T-helper 2 cell treated with Interferon-gamma antibody and Interleukin-4, amounts not matched to agents 5 μg/mL and 100 μg/mL, for 36 hours (primary cell): ENCODE measurements around the gene LARP4.
"Not testable (repeated sequence)": the region's sequence is repeated elsewhere in the genome, so short reads cannot be mapped to it uniquely, and the experiment has no call there.

ENCODE experiments used
- DNase-seq: peaks from one replicate; pipeline ENCODE4 v3.0.0; 2021; ENCODE audit warnings: low spot score
- H3K27ac Mint-ChIP-seq: one replicate; pipeline ENCODE4 v1.8.0; 2021; ENCODE audit warnings: mild to moderate bottlenecking, mixed read lengths
- H3K27me3 Mint-ChIP-seq: one replicate; pipeline ENCODE4 v1.8.0; 2021; ENCODE audit warnings: low read depth, mixed read lengths
- H3K36me3 Mint-ChIP-seq: one replicate; pipeline ENCODE4 v1.8.0; 2021; ENCODE audit warnings: low read depth, mixed read lengths
- H3K4me1 Mint-ChIP-seq: one replicate; pipeline ENCODE4 v1.8.0; 2021; ENCODE audit warnings: low read depth, mixed read lengths
- H3K4me3 Mint-ChIP-seq: one replicate; pipeline ENCODE4 v1.8.0; 2022; ENCODE audit warnings: mild to moderate bottlenecking, moderate library complexity, mixed read lengths
- H3K9me3 Mint-ChIP-seq: one replicate; pipeline ENCODE4 v1.8.0; 2021; ENCODE audit warnings: mixed read lengths

Gene LARP4

DNA sequence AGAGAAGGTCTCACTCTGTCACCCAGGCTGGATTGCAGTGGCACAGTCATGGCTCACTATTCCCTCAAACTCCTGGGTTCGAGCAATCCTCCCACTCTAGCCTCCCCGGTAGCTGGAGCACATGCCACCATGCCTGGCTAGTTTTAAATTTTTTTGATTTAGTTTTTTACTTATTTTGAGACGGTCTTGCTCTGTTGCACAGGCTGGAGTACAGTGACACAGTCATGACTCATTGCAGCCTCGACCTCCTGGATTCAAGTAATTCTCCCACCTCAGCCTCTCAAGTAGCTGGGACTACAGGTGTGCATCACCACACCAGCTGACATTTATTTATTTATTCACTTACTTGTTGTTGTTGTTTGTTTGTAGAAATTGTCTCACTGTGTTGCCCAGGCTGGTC, 81.9 kb downstream of the LARP4 start:
- DNase-seq = no peak

GRCh38 chr12:50483488-50483887, 82.8 kb downstream of the LARP4 start:
- no peak overlapping the region for H3K4me3 Mint-ChIP-seq

More for the DNA sequence above, 81.9 kb downstream of the LARP4 start:
- Mint-ChIP-seq H3K4me1 (no peaks in the 10 kb centered on the region), H3K27ac (no peak overlapping the region), H3K4me3 (no peak overlapping the region), H3K36me3 (peaks cover 3% of the 10 kb centered on the region), H3K27me3 (no peaks in the 10 kb centered on the region), H3K9me3 (no peaks in the 10 kb centered on the region)

DNA sequence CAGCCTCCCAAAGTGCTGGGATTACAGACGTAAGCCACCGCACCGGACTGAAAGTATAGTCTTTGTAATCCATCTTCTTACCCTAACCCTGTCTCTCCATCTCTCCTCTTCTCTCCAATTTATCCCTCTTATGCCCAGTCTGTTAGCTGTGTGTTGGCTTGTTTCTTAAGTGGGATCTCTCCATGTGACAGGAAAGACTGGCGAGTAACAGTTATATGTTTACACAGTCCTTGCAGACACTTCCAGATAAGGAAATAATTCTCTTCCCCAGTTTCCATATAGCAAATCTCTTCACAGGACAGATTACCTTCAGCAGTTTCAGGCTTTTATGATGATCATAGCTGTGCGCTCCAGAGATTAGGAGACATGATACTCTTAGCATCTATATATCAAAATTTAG, 88.1 kb downstream of the LARP4 start:
- no peaks in the 10 kb centered on the region for H3K27me3 Mint-ChIP-seq
- H3K36me3 Mint-ChIP-seq = peaks cover 5% of the 10 kb centered on the region
- H3K9me3 Mint-ChIP-seq = peaks cover 22% of the 10 kb centered on the region

More at GRCh38 chr12:50483488-50483887, 82.8 kb downstream of the LARP4 start:
- DNase-seq = no peak
- no peaks in the 10 kb centered on the region for H3K27me3 Mint-ChIP-seq
- peaks cover 1% of the 10 kb centered on the region for H3K36me3 Mint-ChIP-seq
- H3K9me3 Mint-ChIP-seq = no peaks in the 10 kb centered on the region
- H3K27ac Mint-ChIP-seq = no peak overlapping the region
- no peaks in the 10 kb centered on the region for H3K4me1 Mint-ChIP-seq

DNA sequence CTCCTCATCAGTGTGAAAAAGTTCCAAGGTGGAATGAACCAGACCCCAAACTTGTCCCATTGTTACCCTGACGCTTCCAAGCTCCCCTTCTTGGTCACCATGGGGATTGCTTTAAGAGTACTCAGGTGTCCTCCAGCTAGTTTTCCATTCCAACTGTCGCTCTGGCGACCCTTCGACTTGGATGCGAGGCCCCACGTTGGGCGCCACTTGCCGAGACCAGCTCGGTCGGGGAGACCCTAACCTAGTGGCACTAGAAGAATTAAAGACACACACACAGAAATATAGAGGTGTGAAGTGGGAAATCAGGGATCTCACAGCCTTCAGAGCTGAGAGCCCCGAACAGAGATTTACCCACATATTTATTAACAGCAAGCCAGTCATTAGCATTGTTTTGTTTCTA, 97.4 kb downstream of the LARP4 start:
- H3K4me3 Mint-ChIP-seq, H3K27me3 Mint-ChIP-seq, DNase-seq, H3K4me1 Mint-ChIP-seq, H3K27ac Mint-ChIP-seq: not testable (repeated sequence)
- peaks cover 17% of the 10 kb centered on the region for H3K36me3 Mint-ChIP-seq
- H3K9me3 Mint-ChIP-seq = peaks cover 60% of the 10 kb centered on the region

More for the DNA sequence above, 88.1 kb downstream of the LARP4 start:
- no peak overlapping the region for H3K27ac Mint-ChIP-seq
- H3K4me3 Mint-ChIP-seq = no peak overlapping the region
- H3K4me1 Mint-ChIP-seq = no peaks in the 10 kb centered on the region
- DNase-seq = no peak

DNA sequence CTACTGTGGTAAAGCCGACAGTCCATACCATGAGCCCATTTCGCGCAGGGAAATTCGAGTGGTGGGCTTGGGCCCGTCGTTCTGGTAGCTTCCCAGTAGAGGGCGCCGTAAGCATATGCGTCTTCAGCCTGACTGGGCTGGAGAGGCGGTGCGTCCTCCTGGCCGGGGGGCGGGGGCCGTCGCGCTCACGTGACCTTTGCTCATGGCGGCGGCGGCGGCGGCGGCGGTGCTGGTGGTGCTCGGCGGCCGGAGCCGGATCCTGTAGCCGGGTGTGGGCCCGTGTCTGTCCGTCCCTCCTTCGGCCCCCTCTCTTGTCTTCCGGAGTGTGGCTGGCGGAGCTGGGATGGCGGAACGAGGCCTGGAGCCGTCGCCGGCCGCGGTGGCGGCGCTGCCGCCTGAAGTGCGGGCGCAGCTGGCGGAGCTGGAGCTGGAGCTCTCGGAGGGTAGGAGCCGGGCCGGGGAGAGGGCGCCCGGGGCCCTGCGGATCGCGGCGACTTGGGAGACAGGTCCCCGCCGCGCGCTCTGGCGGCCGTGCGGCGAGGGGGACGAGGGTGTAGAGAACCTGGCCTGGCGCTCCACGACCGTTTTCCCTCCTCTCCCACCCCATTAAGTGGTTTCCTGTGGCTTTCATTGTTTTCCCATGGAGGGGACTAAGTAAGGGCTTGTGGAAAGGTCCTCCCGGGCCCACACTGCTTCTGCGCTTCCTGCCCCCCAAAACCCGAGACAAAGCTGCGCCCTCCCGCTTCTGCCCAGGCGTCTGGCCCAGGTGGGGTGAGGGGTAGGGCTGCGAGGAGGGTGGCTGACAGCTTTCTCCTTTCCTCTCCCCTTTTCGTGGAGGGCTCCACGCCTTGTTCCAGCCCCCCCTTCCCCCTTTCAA, 104.4 kb downstream of the LARP4 start, which contains the start of gene DIP2B:
TSS of gene DIP2B (plus strand) at position 188 of the 877 bp plus-strand sequence. CDS start at position 344, 156 bp downstream.
- peak; percentile 94 for DNase-seq
- H3K27me3 Mint-ChIP-seq = no peaks in the 10 kb centered on the region
- peaks cover 6% of the 10 kb centered on the region for H3K9me3 Mint-ChIP-seq
- H3K36me3 Mint-ChIP-seq = peaks cover 11% of the 10 kb centered on the region
- H3K4me3 Mint-ChIP-seq = peak within 1 kb of the TSS; percentile 91
- peaks cover 45% of the 10 kb centered on the region for H3K4me1 Mint-ChIP-seq
- peak within 1 kb of the TSS; percentile 86 for H3K27ac Mint-ChIP-seq

GRCh38 chr12:50505675-50506530, 105.2 kb downstream of the LARP4 start:
- no peaks in the 10 kb centered on the region for H3K27me3 Mint-ChIP-seq
- peak overlapping the region; percentile 86 for H3K27ac Mint-ChIP-seq
- peak overlapping the region; percentile 91 for H3K4me3 Mint-ChIP-seq
- H3K9me3 Mint-ChIP-seq = peaks cover 1% of the 10 kb centered on the region
- peaks cover 11% of the 10 kb centered on the region for H3K36me3 Mint-ChIP-seq
- no peak for DNase-seq
- H3K4me1 Mint-ChIP-seq = peaks cover 45% of the 10 kb centered on the region

DNA sequence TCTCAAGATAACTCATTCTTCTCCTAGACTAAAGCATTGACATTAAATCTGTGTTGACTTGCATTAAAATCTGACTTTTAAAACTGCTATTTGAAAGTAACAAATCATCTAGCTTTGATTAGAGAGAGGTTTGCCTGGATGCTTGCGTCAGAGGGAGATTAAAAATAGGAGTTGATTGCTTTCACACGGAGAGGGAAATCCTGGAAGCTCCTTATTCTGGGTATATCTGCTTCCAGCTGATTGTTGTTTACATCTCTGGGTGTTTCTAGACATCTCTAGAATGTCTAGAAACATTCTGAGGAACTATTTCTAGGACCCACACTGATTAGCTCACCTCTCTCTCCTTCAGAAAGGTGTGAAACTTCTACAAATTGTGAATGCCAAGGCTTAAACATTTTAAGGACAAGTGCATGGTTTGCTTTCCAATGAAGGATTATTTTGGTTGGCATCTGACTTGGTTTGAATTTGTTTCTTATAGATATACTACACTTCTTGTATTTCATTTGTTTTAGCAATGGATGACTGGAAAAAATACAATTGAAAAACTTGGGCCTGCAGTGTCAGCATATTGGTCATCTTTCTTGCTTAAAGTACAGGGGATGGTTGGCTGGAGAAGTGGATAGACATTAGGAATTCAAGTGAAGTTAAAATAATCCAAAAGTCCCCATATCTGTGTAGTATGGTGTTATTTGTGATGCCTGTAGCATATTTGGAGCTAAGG, 106.2 kb downstream of the LARP4 start:
- no peaks in the 10 kb centered on the region for H3K9me3 Mint-ChIP-seq
- H3K36me3 Mint-ChIP-seq = peaks cover 11% of the 10 kb centered on the region
- peak overlapping the region; percentile 29 for H3K27ac Mint-ChIP-seq
- H3K4me1 Mint-ChIP-seq = peaks cover 45% of the 10 kb centered on the region
- no peak for DNase-seq
- H3K4me3 Mint-ChIP-seq = peak overlapping the region; percentile 91
- no peaks in the 10 kb centered on the region for H3K27me3 Mint-ChIP-seq

DNA sequence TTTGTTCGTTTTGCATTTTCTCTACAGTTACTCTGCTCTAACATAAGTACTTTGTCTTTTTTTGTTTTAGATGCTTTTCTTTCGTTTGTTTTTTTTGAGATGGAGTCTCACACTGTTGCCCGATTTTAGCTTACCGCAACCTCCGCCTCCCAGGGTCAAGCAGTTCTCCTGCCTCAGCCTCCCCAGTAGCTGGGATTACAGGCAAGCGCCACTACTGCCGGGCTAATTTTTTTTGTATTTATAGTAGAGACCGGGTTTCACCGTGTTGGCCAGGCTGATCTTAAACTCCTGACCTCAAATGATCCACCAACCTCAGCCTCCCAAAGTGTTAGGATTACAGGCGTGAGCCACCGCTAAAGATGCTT, 106.8 kb downstream of the LARP4 start:
- peak overlapping the region; percentile 29 for H3K27ac Mint-ChIP-seq
- H3K36me3 Mint-ChIP-seq = peaks cover 11% of the 10 kb centered on the region
- peak overlapping the region; percentile 91 for H3K4me3 Mint-ChIP-seq
- H3K9me3 Mint-ChIP-seq = no peaks in the 10 kb centered on the region
- H3K27me3 Mint-ChIP-seq = no peaks in the 10 kb centered on the region
- no peak for DNase-seq
- peaks cover 45% of the 10 kb centered on the region for H3K4me1 Mint-ChIP-seq

DNA sequence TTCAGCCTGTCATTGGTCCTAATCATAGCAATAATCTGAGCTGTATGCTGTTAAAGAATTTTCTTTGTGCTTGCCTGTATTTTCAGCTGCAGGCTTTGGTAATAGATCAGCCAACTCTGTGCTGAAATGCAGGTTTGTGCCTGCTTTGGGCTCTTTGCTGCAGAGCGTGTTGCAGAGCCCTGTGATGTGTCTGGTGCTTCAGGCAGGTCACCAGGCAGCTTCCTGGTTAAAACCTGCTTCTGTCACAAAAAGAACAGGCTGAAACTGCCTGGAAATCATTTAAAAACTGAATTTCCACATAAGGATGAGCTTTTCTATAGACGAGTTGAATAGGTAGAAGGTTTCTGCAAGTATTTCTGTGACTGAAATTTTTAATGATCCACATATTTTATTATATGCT, 107.2 kb downstream of the LARP4 start:
- Mint-ChIP-seq H3K9me3 (no peaks in the 10 kb centered on the region), H3K27ac (peak overlapping the region; percentile 87), H3K36me3 (peaks cover 11% of the 10 kb centered on the region), H3K4me3 (peak overlapping the region; percentile 91), H3K27me3 (no peaks in the 10 kb centered on the region), H3K4me1 (peaks cover 46% of the 10 kb centered on the region)
- DNase-seq = no peak

DNA sequence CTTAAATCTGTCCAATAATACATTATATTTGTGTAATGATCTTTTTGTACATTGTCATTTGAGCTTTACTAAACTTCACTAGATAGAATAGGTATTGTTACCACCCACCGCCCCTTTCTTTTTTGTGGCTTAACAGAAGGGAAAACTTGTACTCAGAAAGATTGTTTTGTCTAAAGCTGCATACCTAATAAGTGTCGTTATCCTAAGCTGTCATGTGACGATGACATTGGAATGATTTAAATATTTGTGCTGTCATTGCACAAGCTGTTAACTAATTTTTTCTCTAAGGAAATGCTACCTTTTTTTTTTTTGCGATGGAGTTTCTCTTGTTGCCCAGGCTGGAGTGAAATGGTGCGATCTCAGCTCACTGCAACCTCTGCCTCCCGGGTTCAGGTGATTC, 107.7 kb downstream of the LARP4 start:
- H3K4me3 Mint-ChIP-seq = peak overlapping the region; percentile 91
- H3K9me3 Mint-ChIP-seq = no peaks in the 10 kb centered on the region
- H3K27ac Mint-ChIP-seq = peak overlapping the region; percentile 87
- DNase-seq = no peak
- peaks cover 47% of the 10 kb centered on the region for H3K4me1 Mint-ChIP-seq
- H3K36me3 Mint-ChIP-seq = peaks cover 11% of the 10 kb centered on the region
- H3K27me3 Mint-ChIP-seq = no peaks in the 10 kb centered on the region

DNA sequence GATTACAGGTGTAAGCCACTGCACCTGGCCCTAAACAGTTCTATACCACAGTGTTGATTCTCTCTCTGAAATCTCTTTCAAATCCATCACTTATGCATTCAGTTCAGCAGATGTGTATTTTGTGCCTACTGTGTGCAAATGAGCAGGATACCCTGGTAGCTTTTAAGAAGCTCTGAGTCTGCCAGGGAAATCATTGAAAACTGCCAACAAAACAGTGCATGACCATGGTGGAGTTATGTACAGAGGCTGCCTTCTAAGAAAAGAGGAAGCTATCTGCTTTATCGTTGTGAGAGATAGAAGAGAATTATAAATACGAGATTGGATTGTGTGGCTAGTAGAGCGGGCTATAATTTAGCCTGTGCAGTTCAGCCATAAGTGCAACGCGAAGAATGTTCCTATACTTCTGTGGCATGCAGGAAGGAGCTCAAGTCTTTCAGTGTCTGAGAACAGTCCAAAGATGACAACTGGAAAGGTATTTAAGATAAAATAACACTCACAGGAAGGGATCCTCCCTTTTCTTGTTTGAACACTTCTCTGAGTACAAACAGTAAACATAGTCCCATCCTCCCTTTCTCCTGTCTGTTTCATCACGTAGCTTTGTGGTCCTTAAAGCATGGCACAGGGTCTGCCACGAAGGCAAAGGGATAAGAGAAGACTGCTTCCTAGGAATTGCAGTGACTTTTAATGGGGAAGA, 108.4 kb downstream of the LARP4 start:
- H3K27me3 Mint-ChIP-seq = no peaks in the 10 kb centered on the region
- peak overlapping the region; percentile 70 for H3K27ac Mint-ChIP-seq
- no peak for DNase-seq
- no peaks in the 10 kb centered on the region for H3K9me3 Mint-ChIP-seq
- H3K4me1 Mint-ChIP-seq = peaks cover 48% of the 10 kb centered on the region
- peaks cover 11% of the 10 kb centered on the region for H3K36me3 Mint-ChIP-seq
- H3K4me3 Mint-ChIP-seq = peak overlapping the region; percentile 91

DNA sequence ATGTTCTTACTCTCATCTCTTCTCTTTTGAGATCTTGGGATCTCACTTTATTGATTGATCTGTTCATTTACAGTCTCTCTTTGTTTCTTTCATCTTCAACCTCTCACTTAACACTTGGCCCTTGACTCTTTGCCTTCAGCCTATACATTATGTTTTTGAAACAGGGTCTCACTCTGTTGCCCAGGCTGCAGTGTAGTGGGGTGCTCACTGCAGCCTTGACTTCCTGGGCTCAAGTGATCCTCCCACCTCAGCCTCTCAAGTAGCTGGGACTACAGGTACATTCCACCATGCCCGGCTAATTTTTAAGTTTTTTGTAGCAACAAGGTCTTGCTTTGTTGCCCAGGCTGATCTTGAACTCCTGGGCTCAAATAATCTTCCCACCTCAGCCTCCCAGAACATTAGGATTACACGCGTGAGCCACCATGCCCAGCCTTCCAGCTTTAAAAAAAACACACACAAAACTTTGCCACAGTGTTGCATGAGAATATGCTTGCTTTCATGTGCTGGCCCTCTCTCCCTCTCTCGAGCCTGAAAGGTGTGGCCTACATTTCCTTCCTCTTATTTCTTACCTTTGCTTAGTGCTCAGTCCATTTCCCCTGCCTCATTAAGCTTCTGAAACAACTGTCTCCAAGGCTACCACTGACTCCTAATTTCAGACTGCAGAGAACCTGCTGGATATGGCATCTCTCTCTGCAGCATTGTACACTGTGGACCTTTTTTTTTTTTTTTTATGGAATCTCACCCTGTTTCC, 114.0 kb downstream of the LARP4 start:
- peaks cover 5% of the 10 kb centered on the region for H3K36me3 Mint-ChIP-seq
- peak overlapping the region; percentile 78 for H3K4me3 Mint-ChIP-seq
- DNase-seq = no peak
- peak overlapping the region; percentile 86 for H3K27ac Mint-ChIP-seq
- no peaks in the 10 kb centered on the region for H3K9me3 Mint-ChIP-seq
- peaks cover 39% of the 10 kb centered on the region for H3K4me1 Mint-ChIP-seq
- H3K27me3 Mint-ChIP-seq = no peaks in the 10 kb centered on the region
